ENCODE measurements around the gene KRT6B. TPM values are rescaled to one million over a fixed set of nuclear protein-coding genes. Genes with fewer than 3 reads are reported as not detected.

The KRT6B gene
- total RNA-seq, 1 experiment from 2014 or later: not detected

DNA sequence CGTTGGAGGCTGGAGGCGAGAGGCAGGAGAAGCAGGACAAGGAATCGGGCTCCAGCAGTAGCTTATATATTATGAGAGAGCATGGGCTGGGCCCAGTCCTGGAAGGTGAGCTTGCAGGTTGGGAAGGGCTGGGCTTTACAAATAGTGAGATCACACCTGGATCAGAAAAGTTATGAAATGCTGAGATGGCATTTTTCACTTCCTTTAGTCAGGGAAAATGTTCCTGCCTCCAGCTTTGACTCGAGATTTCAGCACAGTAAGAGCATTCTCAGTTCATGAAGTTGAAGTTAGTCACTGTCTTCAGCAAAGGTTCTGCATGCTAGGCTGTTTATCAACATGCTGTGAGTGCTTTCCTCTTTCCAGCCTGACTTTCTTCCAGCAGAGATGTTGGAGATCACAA is 21.8 kb upstream of the KRT6B start, which contains the start of gene KRT6C:
Gene KRT6C, minus strand, starts transcription at position 38 of the 400 bp plus-strand sequence. CDS start 68 bp downstream, outside the sequence.
- TF ChIP-seq, protein P1, sequence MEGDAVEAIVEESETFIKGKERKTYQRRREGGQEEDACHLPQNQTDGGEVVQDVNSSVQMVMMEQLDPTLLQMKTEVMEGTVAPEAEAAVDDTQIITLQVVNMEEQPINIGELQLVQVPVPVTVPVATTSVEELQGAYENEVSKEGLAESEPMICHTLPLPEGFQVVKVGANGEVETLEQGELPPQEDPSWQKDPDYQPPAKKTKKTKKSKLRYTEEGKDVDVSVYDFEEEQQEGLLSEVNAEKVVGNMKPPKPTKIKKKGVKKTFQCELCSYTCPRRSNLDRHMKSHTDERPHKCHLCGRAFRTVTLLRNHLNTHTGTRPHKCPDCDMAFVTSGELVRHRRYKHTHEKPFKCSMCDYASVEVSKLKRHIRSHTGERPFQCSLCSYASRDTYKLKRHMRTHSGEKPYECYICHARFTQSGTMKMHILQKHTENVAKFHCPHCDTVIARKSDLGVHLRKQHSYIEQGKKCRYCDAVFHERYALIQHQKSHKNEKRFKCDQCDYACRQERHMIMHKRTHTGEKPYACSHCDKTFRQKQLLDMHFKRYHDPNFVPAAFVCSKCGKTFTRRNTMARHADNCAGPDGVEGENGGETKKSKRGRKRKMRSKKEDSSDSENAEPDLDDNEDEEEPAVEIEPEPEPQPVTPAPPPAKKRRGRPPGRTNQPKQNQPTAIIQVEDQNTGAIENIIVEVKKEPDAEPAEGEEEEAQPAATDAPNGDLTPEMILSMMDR (IDR thresholded peaks at IDR 0.05): no peak
- no peak for TF ChIP-seq POLR2AphosphoS5 (IDR thresholded peaks at IDR 0.05; ENCODE audit: low read depth, low read length)
- TF ChIP-seq SIN3A (IDR thresholded peaks at IDR 0.05; ENCODE audit: borderline replicate concordance, insufficient read depth, low read depth, low read length): no peak
- TF ChIP-seq, protein P2, sequence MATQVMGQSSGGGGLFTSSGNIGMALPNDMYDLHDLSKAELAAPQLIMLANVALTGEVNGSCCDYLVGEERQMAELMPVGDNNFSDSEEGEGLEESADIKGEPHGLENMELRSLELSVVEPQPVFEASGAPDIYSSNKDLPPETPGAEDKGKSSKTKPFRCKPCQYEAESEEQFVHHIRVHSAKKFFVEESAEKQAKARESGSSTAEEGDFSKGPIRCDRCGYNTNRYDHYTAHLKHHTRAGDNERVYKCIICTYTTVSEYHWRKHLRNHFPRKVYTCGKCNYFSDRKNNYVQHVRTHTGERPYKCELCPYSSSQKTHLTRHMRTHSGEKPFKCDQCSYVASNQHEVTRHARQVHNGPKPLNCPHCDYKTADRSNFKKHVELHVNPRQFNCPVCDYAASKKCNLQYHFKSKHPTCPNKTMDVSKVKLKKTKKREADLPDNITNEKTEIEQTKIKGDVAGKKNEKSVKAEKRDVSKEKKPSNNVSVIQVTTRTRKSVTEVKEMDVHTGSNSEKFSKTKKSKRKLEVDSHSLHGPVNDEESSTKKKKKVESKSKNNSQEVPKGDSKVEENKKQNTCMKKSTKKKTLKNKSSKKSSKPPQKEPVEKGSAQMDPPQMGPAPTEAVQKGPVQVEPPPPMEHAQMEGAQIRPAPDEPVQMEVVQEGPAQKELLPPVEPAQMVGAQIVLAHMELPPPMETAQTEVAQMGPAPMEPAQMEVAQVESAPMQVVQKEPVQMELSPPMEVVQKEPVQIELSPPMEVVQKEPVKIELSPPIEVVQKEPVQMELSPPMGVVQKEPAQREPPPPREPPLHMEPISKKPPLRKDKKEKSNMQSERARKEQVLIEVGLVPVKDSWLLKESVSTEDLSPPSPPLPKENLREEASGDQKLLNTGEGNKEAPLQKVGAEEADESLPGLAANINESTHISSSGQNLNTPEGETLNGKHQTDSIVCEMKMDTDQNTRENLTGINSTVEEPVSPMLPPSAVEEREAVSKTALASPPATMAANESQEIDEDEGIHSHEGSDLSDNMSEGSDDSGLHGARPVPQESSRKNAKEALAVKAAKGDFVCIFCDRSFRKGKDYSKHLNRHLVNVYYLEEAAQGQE (IDR thresholded peaks at IDR 0.05; ENCODE audit: insufficient read depth in 1 of 2, low read depth in 2 of 2, low read length in 1 of 2): no peak
- Histone ChIP-seq H3K27ac (ENCODE audit: low read length) (no peak within 1 kb of the TSS), H3K4me3 (ENCODE audit: low read depth in 2 of 2, low read length in 2 of 2) (no peak within 1 kb of the TSS), H3K27me3 (ENCODE audit: control insufficient read depth, insufficient read depth, low read length) (no peaks in the 10 kb centered on the region; the same call in 1 of the 2 replicates), H3K9me3 (ENCODE audit: control insufficient read depth, insufficient read depth, low read depth, low read length) (no peaks in the 10 kb centered on the region; the same call in 1 of the 2 replicates), H3K4me1 (ENCODE audit: control insufficient read depth, insufficient read depth, low read length) (no peaks in the 10 kb centered on the region), H3K36me3 (ENCODE audit: control insufficient read depth, insufficient read depth, low read length) (no peaks in the 10 kb centered on the region)
- DNase-seq (ENCODE audit: low read depth, low spot score): no peak
- BruUV-seq (replicated peaks): no TSS peak
- intact Hi-C loops (cut with micrococcal nuclease; ENCODE audit: unreplicated experiment): no loop called here
- in situ Hi-C loops (cut with HindIII; ENCODE audit: low pct_unique_long_range_greater_than_20kb, low sequenced_read_pairs): no loop called here
- no peak for ATAC-seq
- CTCF ChIA-PET: no interaction called here
- POLR2A ChIA-PET: no interaction called here

DNA sequence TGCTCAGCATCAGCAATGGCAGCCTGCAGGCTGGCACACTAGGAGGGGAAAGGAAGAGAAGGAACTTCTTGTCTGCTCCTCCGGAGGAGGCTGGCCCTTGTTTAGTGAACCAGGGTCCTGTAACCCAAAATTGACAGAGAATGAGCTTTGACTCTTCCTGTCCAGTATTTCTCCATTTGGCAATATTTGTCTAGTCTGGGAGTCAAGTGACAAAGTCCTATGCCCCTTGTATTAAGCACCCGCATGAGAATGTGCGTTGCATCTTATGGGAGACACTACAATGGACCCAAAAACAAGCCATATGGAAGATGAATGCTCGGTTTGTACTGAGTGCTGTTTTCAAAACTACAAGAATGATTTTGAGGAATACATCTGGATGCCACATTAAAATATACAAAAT is 17.9 kb upstream of the KRT6B start:
- no peaks in the 10 kb centered on the region; the same call in 1 of the 2 replicates for H3K27me3 ChIP-seq (ENCODE audit: control insufficient read depth, insufficient read depth, low read length)
- CTCF ChIA-PET: no interaction called here
- no peaks in the 10 kb centered on the region for H3K36me3 ChIP-seq (ENCODE audit: control insufficient read depth, insufficient read depth, low read length)
- DNase-seq (ENCODE audit: low read depth, low spot score) (no peak), ATAC-seq (no peak)
- BruUV-seq (replicated peaks): no TSS peak
- no peaks in the 10 kb centered on the region for H3K9me3 ChIP-seq (ENCODE audit: control insufficient read depth, insufficient read depth, low read depth, low read length)
- POLR2A ChIA-PET: interaction anchor here (0.6 kb wide), 1 partner anchor 22 kb away, joined by 3 read pairs; no protein-coding TSS in a partner anchor
- in situ Hi-C loops (cut with HindIII; ENCODE audit: low pct_unique_long_range_greater_than_20kb, low sequenced_read_pairs): no loop called here
- no peak overlapping the region for H3K27ac ChIP-seq (ENCODE audit: low read length)
- intact Hi-C loops (cut with micrococcal nuclease; ENCODE audit: unreplicated experiment): loop anchor here (2.0 kb wide), 1 partner anchor 19 kb away; no protein-coding TSS in a partner anchor
- H3K4me1 ChIP-seq (ENCODE audit: control insufficient read depth, insufficient read depth, low read length): no peaks in the 10 kb centered on the region
- TF ChIP-seq, protein P2 (IDR thresholded peaks at IDR 0.05; ENCODE audit: insufficient read depth in 1 of 2, low read depth in 2 of 2, low read length in 1 of 2): no peak
- TF ChIP-seq POLR2AphosphoS5 (IDR thresholded peaks at IDR 0.05; ENCODE audit: low read depth, low read length): no peak
- TF ChIP-seq, protein P1 (IDR thresholded peaks at IDR 0.05): no peak
- H3K4me3 ChIP-seq (ENCODE audit: low read depth in 2 of 2, low read length in 2 of 2): no peak overlapping the region

Measured in Panc1 (cell line).